ENCODE results near the gene KITLG.

DNA sequence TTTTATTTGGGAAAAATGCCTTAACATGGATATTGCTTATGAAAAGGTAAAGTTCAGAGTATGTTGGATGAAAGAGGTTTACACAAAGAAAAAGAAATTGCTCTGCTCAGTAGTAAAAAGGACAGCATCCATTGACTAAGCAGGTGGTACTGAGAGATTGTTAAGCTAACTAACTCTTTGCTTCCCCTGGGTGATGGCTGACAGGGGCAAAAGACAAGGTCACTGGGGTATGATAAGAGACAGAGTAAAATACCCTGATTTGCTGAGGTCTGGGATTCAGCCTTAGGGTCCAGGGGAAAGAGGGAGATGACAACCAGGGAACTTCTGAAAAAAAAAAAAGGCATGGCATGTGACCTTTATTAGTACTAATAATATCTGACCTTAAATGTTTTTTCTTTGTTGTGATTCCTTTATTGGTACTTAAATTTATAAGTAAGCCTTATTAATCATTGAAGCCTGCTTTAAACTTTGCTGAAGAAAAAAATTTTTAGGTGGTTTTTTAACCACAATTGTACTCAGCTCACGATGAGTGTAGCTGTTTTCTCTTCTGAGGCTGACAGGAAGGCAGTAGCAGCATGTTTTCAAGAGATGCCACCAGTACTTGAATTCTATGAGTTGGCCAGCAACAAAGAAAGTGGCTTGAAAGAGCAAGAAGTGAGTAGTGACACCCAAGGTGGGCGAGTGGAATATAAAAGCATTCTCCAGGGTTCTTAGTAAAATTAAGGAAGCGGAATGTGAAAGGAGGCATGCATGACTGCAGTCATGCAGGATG is 43.7 kb upstream of the KITLG start:
- TF ChIP-seq, protein P1, sequence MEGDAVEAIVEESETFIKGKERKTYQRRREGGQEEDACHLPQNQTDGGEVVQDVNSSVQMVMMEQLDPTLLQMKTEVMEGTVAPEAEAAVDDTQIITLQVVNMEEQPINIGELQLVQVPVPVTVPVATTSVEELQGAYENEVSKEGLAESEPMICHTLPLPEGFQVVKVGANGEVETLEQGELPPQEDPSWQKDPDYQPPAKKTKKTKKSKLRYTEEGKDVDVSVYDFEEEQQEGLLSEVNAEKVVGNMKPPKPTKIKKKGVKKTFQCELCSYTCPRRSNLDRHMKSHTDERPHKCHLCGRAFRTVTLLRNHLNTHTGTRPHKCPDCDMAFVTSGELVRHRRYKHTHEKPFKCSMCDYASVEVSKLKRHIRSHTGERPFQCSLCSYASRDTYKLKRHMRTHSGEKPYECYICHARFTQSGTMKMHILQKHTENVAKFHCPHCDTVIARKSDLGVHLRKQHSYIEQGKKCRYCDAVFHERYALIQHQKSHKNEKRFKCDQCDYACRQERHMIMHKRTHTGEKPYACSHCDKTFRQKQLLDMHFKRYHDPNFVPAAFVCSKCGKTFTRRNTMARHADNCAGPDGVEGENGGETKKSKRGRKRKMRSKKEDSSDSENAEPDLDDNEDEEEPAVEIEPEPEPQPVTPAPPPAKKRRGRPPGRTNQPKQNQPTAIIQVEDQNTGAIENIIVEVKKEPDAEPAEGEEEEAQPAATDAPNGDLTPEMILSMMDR (IDR thresholded peaks at IDR 0.05) = no peak
- no peak for TF ChIP-seq POLR2A (IDR thresholded peaks at IDR 0.05)
- no peak for TF ChIP-seq EP300 (IDR thresholded peaks at IDR 0.05)
